Neural cell (in vitro differentiated cells): Measurements from ENCODE around the gene TRIM56.

Source experiments
- EP300 ChIP-seq: fragments of 450-650 bp; conservative IDR thresholded peaks from 2 replicates; pipeline ENCODE4 v1.6.1; 2014; ENCODE audit warnings: antibody characterized with exemption, mild to moderate bottlenecking, moderate library complexity; ENCODE audit not compliant: poor library complexity, severe bottlenecking
- EZH2 ChIP-seq: fragments of 200-600, 300-800 bp; shearing (Covaris generic), sonication (generic); IDR thresholded peaks from 2 replicates; pipeline ENCODE4 v1.6.1; 2014; ENCODE audit warnings: antibody characterized with exemption, low read length, borderline replicate concordance, mild to moderate bottlenecking; ENCODE audit not compliant: insufficient read depth, poor library complexity, severe bottlenecking
- POLR2AphosphoS5 ChIP-seq: IDR thresholded peaks from 2 replicates; pipeline ENCODE4 v1.6.1; 2012
- RAD21 ChIP-seq: fragments of 450-650 bp; conservative IDR thresholded peaks from 2 replicates; pipeline ENCODE4 v1.6.1; 2014; ENCODE audit warnings: antibody characterized with exemption, mild to moderate bottlenecking, moderate library complexity
- SMC3 ChIP-seq: fragments of 450-650 bp; conservative IDR thresholded peaks from 2 replicates; pipeline ENCODE4 v1.6.1; 2014; ENCODE audit warnings: antibody characterized with exemption, mild to moderate bottlenecking, moderate library complexity; ENCODE audit not compliant: poor library complexity
- TAF1 ChIP-seq: IDR thresholded peaks from 2 replicates; pipeline ENCODE4 v1.6.1; 2012; ENCODE audit warnings: low read depth
- TF ChIP-seq, protein P1 (sequence below): fragments of 450-650 bp; IDR thresholded peaks from 2 replicates; pipeline ENCODE4 v1.5.1; 2014; ENCODE audit warnings: antibody characterized with exemption, mild to moderate bottlenecking, moderate library complexity; ENCODE audit not compliant: poor library complexity, severe bottlenecking
- TF ChIP-seq, protein P2 (sequence below): IDR thresholded peaks from 2 replicates; pipeline ENCODE4 v1.6.1; 2012; ENCODE audit warnings: borderline replicate concordance

DNA sequence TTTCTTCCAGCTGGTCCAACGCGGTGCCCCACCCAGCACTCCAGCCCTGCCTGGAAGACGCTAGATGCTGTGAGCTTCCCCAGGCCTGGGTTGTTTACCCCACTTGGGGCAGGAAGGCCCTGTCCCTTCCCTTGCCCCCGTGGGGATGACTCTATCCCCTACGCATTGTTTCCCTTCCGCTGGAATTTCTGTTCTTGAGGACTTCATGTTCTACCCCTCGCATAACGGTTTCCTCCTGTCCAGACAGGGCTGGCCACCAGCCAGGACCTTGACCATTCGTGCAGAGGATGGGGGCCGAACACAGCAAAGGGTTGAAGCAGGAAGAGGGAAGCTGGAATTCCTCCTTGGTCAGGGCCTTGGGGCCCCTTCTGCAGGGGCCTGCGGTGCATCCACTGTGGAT lies 27.0 kb downstream of the TRIM56 start:
- TF ChIP-seq, protein P1, sequence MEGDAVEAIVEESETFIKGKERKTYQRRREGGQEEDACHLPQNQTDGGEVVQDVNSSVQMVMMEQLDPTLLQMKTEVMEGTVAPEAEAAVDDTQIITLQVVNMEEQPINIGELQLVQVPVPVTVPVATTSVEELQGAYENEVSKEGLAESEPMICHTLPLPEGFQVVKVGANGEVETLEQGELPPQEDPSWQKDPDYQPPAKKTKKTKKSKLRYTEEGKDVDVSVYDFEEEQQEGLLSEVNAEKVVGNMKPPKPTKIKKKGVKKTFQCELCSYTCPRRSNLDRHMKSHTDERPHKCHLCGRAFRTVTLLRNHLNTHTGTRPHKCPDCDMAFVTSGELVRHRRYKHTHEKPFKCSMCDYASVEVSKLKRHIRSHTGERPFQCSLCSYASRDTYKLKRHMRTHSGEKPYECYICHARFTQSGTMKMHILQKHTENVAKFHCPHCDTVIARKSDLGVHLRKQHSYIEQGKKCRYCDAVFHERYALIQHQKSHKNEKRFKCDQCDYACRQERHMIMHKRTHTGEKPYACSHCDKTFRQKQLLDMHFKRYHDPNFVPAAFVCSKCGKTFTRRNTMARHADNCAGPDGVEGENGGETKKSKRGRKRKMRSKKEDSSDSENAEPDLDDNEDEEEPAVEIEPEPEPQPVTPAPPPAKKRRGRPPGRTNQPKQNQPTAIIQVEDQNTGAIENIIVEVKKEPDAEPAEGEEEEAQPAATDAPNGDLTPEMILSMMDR = no peak
- TF ChIP-seq EP300 = no peak
- TF ChIP-seq POLR2AphosphoS5 = no peak
- no peak for TF ChIP-seq RAD21
- TF ChIP-seq EZH2 = no peak
- TF ChIP-seq, protein P2, sequence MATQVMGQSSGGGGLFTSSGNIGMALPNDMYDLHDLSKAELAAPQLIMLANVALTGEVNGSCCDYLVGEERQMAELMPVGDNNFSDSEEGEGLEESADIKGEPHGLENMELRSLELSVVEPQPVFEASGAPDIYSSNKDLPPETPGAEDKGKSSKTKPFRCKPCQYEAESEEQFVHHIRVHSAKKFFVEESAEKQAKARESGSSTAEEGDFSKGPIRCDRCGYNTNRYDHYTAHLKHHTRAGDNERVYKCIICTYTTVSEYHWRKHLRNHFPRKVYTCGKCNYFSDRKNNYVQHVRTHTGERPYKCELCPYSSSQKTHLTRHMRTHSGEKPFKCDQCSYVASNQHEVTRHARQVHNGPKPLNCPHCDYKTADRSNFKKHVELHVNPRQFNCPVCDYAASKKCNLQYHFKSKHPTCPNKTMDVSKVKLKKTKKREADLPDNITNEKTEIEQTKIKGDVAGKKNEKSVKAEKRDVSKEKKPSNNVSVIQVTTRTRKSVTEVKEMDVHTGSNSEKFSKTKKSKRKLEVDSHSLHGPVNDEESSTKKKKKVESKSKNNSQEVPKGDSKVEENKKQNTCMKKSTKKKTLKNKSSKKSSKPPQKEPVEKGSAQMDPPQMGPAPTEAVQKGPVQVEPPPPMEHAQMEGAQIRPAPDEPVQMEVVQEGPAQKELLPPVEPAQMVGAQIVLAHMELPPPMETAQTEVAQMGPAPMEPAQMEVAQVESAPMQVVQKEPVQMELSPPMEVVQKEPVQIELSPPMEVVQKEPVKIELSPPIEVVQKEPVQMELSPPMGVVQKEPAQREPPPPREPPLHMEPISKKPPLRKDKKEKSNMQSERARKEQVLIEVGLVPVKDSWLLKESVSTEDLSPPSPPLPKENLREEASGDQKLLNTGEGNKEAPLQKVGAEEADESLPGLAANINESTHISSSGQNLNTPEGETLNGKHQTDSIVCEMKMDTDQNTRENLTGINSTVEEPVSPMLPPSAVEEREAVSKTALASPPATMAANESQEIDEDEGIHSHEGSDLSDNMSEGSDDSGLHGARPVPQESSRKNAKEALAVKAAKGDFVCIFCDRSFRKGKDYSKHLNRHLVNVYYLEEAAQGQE = no peak
- TF ChIP-seq TAF1 = no peak
- no peak for TF ChIP-seq SMC3
